Activated CD8-positive, alpha-beta memory T cell treated with anti-CD3 and anti-CD28 coated beads, Interleukin-2, amount 50 U/mL, for 24 hours (primary cell): ENCODE measurements around the gene RARA.
"Not testable (repeated sequence)": the region's sequence is repeated elsewhere in the genome, so short reads cannot be mapped to it uniquely, and the experiment has no call there.

Source experiments
- DNase-seq: peaks from one replicate; pipeline ENCODE4 v3.0.0-alpha.2; 2020; ENCODE audit errors: extremely low read depth

The RARA gene

DNA sequence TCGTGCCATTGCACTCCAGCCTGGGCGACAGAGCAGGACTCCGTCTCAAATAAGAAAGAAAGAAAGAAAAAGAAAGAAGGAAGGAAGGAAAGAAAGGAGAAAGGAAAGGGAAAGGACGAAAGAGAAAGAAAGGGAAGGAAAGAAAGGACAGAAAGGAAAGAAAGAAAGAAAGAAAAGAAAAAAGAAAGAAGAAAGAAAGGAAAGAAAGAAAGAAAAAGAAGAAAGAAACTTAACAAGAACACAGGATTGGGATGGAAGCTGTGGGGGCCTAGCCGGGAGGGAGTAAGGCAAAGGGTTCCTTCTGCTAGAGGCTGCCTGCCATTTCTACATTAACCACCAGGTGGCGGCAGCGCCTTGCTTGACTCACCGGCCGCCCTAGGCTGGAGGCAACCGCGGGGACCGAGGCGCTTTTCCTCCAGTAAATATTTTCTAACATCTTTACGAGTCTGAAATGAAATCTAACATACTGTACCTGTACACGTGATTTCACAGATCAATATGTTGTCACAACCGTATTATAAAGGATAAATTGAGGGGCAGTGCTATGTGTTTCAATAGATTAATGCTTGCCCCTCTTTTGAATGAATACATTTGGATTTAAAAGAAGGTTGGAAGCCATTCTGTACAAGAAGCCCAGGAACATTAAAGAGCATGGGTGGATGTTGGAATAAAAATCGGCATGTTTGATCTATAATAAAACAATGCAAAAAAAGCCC lies 49.5 kb downstream of the RARA start:
- peak; percentile 76 for DNase-seq

- DNase-seq, result no peak
Observed at GRCh38 chr17:40360091-40360490, 51.1 kb downstream of the RARA start.

DNA sequence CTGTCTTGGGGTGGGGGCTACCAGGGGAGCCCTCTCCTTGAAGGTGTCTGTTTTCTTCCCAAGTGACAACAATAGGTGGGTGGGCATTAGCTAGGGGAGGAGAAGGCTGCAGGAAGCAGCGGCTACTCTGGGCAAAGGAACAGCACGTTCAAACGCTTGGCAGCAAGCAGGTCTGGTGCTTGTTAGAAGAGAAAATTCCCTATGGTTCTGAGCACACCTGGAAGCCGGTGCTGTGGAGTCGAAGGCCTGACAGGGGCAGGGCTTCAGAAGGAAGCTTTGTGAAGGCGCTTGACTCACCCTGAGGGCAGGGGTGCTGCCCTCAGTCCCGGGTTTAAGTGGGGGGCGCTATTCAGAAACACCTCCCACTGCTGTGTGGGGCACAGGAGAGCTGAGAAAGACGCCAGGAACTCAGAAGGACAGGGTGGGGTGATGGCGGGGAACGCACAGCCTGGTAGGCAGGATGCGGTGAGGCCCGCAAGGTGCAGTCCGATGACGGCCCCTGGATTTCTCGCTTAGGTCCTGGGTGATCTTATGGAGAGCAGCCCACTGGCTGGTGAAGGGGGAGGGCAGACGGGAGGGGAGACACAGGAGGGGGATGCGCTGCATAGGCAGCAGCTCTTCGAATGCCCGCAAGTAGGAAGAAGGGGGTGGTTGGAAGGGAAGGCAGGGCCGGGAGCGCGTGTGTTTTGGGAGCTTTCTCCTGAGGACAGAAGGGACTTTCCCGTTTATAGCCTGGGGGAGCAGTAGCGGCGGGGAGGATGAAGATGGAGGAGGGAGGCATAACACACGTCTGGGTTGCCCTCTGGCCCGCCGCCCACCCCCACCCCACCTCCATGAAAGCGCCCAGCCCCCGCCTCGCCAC lies 52.3 kb downstream of the RARA start:
- no peak for DNase-seq

- no peak for DNase-seq
Observed at GRCh38 chr17:40361925-40362695, 53.1 kb downstream of the RARA start.

GRCh38 chr17:40362696-40363110 lies 53.7 kb downstream of the RARA start:
- peak; percentile 54 for DNase-seq

GRCh38 chr17:40363111-40363827 lies 54.3 kb downstream of the RARA start:
- no peak for DNase-seq

DNA sequence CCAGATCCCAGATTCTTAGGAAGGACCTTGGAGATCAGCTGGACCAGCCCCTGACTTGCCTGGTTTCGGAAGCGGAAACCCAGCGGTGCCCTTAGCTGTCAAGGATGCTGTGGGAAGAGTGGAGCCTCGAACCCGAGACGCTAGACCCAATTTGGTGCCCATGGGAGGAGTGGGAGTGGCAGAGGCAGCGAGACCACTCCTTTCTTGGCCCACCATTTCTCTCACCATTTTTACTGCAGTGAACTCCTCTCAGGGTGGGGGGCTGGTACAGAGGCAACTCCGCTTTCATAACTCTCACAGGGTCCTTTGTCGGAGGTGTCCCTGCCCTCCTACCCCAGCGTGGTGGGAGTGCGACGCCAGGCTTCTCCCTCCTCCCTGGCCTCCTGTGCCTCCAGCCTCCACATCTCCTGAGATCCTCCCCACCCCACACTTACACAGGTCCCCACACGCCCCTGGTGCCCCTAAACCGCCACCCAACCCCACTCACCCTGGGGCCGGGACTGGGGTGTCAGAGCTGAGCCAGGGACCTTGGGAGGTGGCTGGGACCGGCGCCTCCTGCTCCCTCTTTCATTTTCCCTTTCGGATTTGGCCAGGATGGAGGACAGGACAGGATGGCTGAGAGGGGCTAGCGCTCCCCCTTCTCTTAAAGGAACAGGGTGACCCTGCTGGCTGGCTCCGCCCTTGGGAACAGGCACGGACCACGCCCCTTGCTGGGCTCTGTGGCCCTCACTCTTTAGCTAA lies 55.3 kb downstream of the RARA start, which contains the start of gene GJD3:
Gene GJD3 (minus strand): TSS at position 617 of the 741 bp plus-strand sequence. CDS start 922 bp downstream, outside the sequence.
- DNase-seq, result no peak

- no peak for DNase-seq
Observed at GRCh38 chr17:40364906-40365305, 55.9 kb downstream of the RARA start.

GRCh38 chr17:40366076-40366860 lies 57.3 kb downstream of the RARA start:
- DNase-seq, result no peak

GRCh38 chr17:40366861-40367518 lies 58.0 kb downstream of the RARA start:
- no peak for DNase-seq

GRCh38 chr17:40367728-40368127 lies 58.7 kb downstream of the RARA start:
- DNase-seq, result not testable (repeated sequence)

DNA sequence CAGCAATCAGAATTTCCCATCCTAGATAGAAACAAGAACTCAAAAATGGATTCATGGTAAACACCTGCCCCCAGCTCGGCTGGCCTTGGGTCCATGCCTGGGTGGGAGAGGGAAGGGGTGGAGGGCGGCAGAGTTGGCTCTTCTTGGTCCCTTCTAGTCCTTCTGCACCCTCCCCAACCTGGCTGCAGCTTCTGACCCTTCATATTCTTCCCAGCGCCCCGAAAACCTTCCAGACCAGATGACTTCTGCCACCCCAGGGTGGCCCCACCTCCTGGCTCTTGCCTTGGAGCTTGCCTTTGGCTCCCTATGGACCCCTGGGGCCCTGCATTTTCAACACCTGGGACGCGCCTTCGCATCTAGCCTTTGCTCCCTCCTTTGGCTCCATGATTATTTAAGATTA lies 60.9 kb downstream of the RARA start:
- no peak for DNase-seq

GRCh38 chr17:40371261-40371929 lies 62.4 kb downstream of the RARA start:
- no peak for DNase-seq

GRCh38 chr17:40372031-40372430 lies 63.1 kb downstream of the RARA start:
- DNase-seq, result no peak

- not testable (repeated sequence) for DNase-seq
Observed at GRCh38 chr17:40372644-40373043, 63.7 kb downstream of the RARA start.

GRCh38 chr17:40373324-40373723 lies 64.3 kb downstream of the RARA start:
- DNase-seq, result no peak

DNA sequence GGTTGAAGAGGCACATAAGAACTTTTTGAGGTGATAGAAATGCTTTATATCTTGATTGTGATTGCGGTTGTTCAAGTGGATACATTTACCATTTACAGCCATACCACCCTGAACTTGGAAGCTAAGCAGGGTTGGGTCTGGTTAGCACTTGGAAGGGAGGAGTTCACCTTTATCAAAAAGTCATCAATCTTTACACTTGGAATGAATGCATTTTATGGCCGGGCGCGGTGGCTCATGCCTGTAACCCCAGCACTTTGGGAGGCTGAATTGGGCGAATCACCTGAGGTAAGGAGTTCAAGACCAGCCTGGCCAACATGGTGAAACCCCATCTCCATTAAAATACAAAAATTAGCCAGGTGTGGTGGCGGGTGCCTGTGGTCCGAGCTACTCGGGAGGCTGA lies 65.0 kb downstream of the RARA start:
- no peak for DNase-seq

GRCh38 chr17:40374821-40375498 lies 66.0 kb downstream of the RARA start:
- no peak for DNase-seq
